Astrocyte (in vitro differentiated cells and primary cell): ENCODE measurements around the gene TMOD1. TPM values are rescaled to one million over a fixed set of nuclear protein-coding genes. Genes with fewer than 3 reads are reported as not detected.
A peak's percentile ranks its signal among the peaks of the same experiment; 100 is the strongest.

ENCODE experiments used
- DNase-seq: peaks from one replicate; pipeline ENCODE4 v3.0.0-alpha.2; 2010; ENCODE audit warnings: low read depth
- FAIRE-seq: peaks from 2 replicates; lab custom pipeline; 2011; peaks lifted over from hg19 to GRCh38; lab: Jason Lieb, UNC
- H2AFZ ChIP-seq: 2 replicates; pipeline ENCODE4 v1.6.0; 2012; ENCODE audit warnings: low read depth, low read length, inconsistent platforms
- H3K27ac ChIP-seq: 2 replicates; pipeline ENCODE4 v1.5.1; 2011; ENCODE audit warnings: low read depth, low read length, inconsistent platforms
- H3K27me3 ChIP-seq: 2 replicates; pipeline ENCODE4 v1.6.0; 2011; ENCODE audit warnings: low read length, inconsistent platforms; ENCODE audit not compliant: insufficient read depth
- H3K36me3 ChIP-seq: 2 replicates; pipeline ENCODE4 v1.5.1; 2011; ENCODE audit warnings: low read length, inconsistent platforms; ENCODE audit not compliant: insufficient read depth
- H3K4me1 ChIP-seq: 2 replicates; pipeline ENCODE4 v1.5.1; 2011; ENCODE audit warnings: low read length, inconsistent platforms; ENCODE audit not compliant: insufficient read depth
- H3K4me2 ChIP-seq: 2 replicates; pipeline ENCODE4 v1.6.0; 2012; ENCODE audit warnings: low read length, inconsistent platforms
- H3K4me3 ChIP-seq: 2 replicates; pipeline ENCODE4 v1.5.1; 2011; ENCODE audit warnings: low read depth, mild to moderate bottlenecking, low read length, inconsistent platforms; ENCODE audit not compliant: insufficient read depth
- H3K79me2 ChIP-seq: 2 replicates; pipeline ENCODE4 v1.6.0; 2012; ENCODE audit warnings: mild to moderate bottlenecking, low read length, inconsistent platforms; ENCODE audit not compliant: insufficient read depth
- H3K9ac ChIP-seq: 2 replicates; pipeline ENCODE4 v1.6.0; 2012; ENCODE audit warnings: mild to moderate bottlenecking, low read length, inconsistent platforms
- H3K9me3 ChIP-seq: 2 replicates; pipeline ENCODE4 v1.5.1; 2012; ENCODE audit warnings: low read depth, mild to moderate bottlenecking, low read length, inconsistent platforms; ENCODE audit not compliant: insufficient read depth
- H4K20me1 ChIP-seq: 2 replicates; pipeline ENCODE4 v1.6.0; 2012; ENCODE audit warnings: low read length, inconsistent platforms; ENCODE audit not compliant: insufficient read depth
- H3K27ac Mint-ChIP-seq: one replicate; pipeline ENCODE4 v1.8.0; 2021; ENCODE audit warnings: mild to moderate bottlenecking, mixed read lengths; ENCODE audit not compliant: unreplicated experiment
- H3K27me3 Mint-ChIP-seq: one replicate; pipeline ENCODE4 v1.8.0; 2021; ENCODE audit warnings: low read depth, mixed read lengths; ENCODE audit not compliant: unreplicated experiment
- H3K36me3 Mint-ChIP-seq: one replicate; pipeline ENCODE4 v1.8.0; 2021; ENCODE audit warnings: low read depth, mixed read lengths; ENCODE audit not compliant: unreplicated experiment
- H3K4me1 Mint-ChIP-seq: one replicate; pipeline ENCODE4 v1.8.0; 2021; ENCODE audit warnings: low read depth, mixed read lengths; ENCODE audit not compliant: unreplicated experiment
- H3K4me3 Mint-ChIP-seq: one replicate; pipeline ENCODE4 v1.8.0; 2021; ENCODE audit warnings: mild to moderate bottlenecking, moderate library complexity, mixed read lengths; ENCODE audit not compliant: unreplicated experiment
- H3K9me3 Mint-ChIP-seq: one replicate; pipeline ENCODE4 v1.8.0; 2021; ENCODE audit warnings: mild to moderate bottlenecking, mixed read lengths; ENCODE audit not compliant: unreplicated experiment
- EZH2 ChIP-seq: IDR thresholded peaks from 2 replicates; pipeline ENCODE4 v1.6.1; 2012; ENCODE audit warnings: mild to moderate bottlenecking, low read length, inconsistent platforms; ENCODE audit not compliant: insufficient read depth
- total RNA-seq: library from RNA; stranded (reverse); gene quantifications from 2 replicates; pipeline ENCODE4 v1.2.1, GENCODE V29; 2021
- TF ChIP-seq, protein P1 (sequence below): IDR thresholded peaks from 2 replicates; pipeline ENCODE4 v1.5.1; 2011; ENCODE audit warnings: low read depth, mild to moderate bottlenecking, inconsistent platforms, low read length, moderate library complexity; ENCODE audit not compliant: insufficient read depth

TMOD1 gene
- total RNA-seq, 1 donor from 2014 or later, result 0.48 TPM

DNA sequence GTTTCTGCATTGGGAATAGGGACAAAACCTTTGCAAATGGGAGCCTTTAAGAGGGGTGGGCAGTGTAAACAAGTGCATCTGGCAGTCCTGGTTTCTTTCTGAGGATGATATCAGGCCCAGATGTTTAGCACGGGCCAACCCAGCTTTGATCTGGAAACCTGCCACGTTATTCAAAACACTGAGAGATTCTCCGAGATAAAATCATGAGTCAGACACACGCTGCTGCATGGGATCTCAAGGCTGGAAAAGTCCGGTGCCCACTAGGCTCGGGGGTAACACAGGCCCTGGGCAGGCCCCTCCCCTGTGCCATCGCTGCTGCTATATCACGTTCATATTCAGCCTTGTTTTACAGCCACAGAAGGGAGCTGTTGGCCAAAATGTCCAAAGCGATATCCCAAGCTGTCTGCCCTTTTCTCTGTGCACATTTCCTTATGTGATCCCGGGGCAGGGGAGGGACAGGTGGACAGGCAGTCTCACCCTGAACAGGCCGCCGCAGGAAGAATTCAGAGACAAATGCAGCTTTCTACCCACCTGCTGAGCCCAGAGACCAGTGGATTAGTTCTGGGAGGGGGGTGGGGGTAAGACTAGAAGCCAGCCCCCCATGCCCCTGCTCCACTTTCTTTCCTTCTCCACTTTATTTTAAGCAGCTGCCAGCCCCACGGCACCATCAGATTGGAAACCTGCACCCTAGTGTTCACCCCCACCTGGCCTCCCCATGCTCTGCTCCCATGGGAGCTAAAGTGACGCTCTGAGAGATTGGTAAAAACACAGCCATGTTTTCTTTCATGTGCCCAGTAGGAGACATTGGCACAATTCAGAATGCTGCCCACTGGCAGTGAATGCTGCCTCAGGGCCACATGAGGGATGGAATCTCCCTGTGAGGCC is 63.1 kb downstream of the TMOD1 start:
- FAIRE-seq (no peak), DNase-seq (peak; percentile 52)
- no peaks in the 10 kb centered on the region for H4K20me1 ChIP-seq
- peaks cover 3% of the 10 kb centered on the region for H3K36me3 Mint-ChIP-seq
- H3K79me2 ChIP-seq, result no peaks in the 10 kb centered on the region
- TF ChIP-seq EZH2, result no peak
- TF ChIP-seq, protein P1, sequence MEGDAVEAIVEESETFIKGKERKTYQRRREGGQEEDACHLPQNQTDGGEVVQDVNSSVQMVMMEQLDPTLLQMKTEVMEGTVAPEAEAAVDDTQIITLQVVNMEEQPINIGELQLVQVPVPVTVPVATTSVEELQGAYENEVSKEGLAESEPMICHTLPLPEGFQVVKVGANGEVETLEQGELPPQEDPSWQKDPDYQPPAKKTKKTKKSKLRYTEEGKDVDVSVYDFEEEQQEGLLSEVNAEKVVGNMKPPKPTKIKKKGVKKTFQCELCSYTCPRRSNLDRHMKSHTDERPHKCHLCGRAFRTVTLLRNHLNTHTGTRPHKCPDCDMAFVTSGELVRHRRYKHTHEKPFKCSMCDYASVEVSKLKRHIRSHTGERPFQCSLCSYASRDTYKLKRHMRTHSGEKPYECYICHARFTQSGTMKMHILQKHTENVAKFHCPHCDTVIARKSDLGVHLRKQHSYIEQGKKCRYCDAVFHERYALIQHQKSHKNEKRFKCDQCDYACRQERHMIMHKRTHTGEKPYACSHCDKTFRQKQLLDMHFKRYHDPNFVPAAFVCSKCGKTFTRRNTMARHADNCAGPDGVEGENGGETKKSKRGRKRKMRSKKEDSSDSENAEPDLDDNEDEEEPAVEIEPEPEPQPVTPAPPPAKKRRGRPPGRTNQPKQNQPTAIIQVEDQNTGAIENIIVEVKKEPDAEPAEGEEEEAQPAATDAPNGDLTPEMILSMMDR, result no peak
- H3K36me3 ChIP-seq, result no peaks in the 10 kb centered on the region
- H3K4me1 Mint-ChIP-seq, result peaks cover 2% of the 10 kb centered on the region
- peaks cover 5% of the 10 kb centered on the region for H3K9me3 Mint-ChIP-seq
- H3K27me3 ChIP-seq, result peaks cover 3% of the 10 kb centered on the region
- H3K9me3 ChIP-seq, result no peaks in the 10 kb centered on the region
- H3K4me2 ChIP-seq, result peak overlapping the region; percentile 4
- no peak overlapping the region for H3K27ac Mint-ChIP-seq
- no peak overlapping the region for H3K27ac ChIP-seq
- no peak overlapping the region for H2AFZ ChIP-seq
- no peak overlapping the region for H3K4me3 ChIP-seq
- H3K4me1 ChIP-seq, result peaks cover 3% of the 10 kb centered on the region
- H3K4me3 Mint-ChIP-seq, result no peak overlapping the region
- H3K27me3 Mint-ChIP-seq, result peaks cover 41% of the 10 kb centered on the region
- H3K9ac ChIP-seq, result no peak overlapping the region

DNA sequence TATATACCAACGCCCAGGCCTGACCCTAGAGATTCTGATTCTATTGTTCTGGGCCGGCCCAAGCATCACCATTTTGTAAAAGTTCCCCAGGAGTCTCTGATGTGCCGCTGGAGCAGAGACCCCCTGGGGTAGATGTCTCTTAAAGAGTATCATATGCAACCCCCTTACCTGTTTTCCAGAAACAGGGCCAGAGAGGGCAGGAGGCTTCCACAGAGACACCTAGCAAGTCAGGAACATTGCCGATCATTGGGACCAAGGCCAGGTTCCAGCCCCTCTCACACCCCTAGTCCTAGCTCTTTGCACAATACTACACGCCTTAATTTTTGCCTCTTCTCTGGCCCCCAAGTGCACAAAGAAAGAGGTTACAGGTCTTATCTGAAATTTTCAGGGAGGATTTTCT is 63.8 kb downstream of the TMOD1 start:
- H3K27ac Mint-ChIP-seq, result no peak overlapping the region
- no peaks in the 10 kb centered on the region for H4K20me1 ChIP-seq
- H3K27me3 Mint-ChIP-seq, result peaks cover 44% of the 10 kb centered on the region
- H2AFZ ChIP-seq, result no peak overlapping the region
- no peak overlapping the region for H3K27ac ChIP-seq
- peaks cover 3% of the 10 kb centered on the region for H3K4me1 ChIP-seq
- H3K36me3 ChIP-seq, result no peaks in the 10 kb centered on the region
- peaks cover 3% of the 10 kb centered on the region for H3K36me3 Mint-ChIP-seq
- no peaks in the 10 kb centered on the region for H3K79me2 ChIP-seq
- H3K4me3 Mint-ChIP-seq, result no peak overlapping the region
- no peak overlapping the region for H3K4me3 ChIP-seq
- H3K9me3 ChIP-seq, result no peaks in the 10 kb centered on the region
- TF ChIP-seq, protein P1, result no peak
- TF ChIP-seq EZH2, result no peak
- peaks cover 5% of the 10 kb centered on the region for H3K9me3 Mint-ChIP-seq
- H3K27me3 ChIP-seq, result peaks cover 3% of the 10 kb centered on the region
- H3K4me1 Mint-ChIP-seq, result peaks cover 2% of the 10 kb centered on the region
- no peak overlapping the region for H3K9ac ChIP-seq
- FAIRE-seq (no peak), DNase-seq (no peak)
- H3K4me2 ChIP-seq, result no peak overlapping the region
